ENCODE data around the gene PHYHIPL.

Gene PHYHIPL

GRCh38 chr10:59176241-59177030 is at the start of gene PHYHIPL:
Gene PHYHIPL, plus strand, starts transcription at chr10:59176643. Its CDS starts 211 bp downstream, at chr10:59176854.
- CTCF ChIA-PET: no interaction called here
- POLR2A ChIA-PET: no interaction called here
- TF ChIP-seq PKNOX1 (IDR thresholded peaks at IDR 0.05) (no peak), BHLHE40 (IDR thresholded peaks at IDR 0.05; ENCODE audit: borderline replicate concordance) (no peak), TARDBP (IDR thresholded peaks at IDR 0.05) (no peak), L3MBTL2 (conservative IDR thresholded peaks at IDR 0.05) (peak; percentile 82), LEF1 (IDR thresholded peaks at IDR 0.05; ENCODE audit: borderline replicate concordance) (no peak), FOXA1 (IDR thresholded peaks at IDR 0.05) (no peak), CTBP1 (IDR thresholded peaks at IDR 0.05; ENCODE audit: borderline replicate concordance) (no peak), SP1 (IDR thresholded peaks at IDR 0.05) (no peak)
- DNase-seq (ENCODE audit: extremely low spot score): peak; percentile 41

DNA sequence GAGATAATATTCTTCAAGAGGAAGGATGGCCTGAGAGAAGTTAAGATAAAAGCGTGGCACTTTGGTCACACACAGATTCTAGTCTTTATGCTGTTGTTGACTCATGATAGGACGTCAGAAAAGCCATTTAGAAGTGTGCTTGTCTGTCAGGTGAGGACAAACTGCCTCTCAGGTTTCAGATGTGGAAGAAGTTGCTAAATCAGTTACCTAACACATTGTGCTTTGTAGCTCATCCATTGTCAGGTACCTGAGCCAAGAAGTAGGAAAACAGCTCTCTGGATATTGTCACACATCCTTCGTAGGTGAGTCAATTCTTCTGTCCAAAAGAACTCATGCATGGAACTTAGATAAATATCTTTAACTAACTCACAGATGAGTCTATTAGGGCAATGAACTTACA is 49.5 kb upstream of the PHYHIPL start:
- no peak for DNase-seq (ENCODE audit: extremely low spot score)
- TF ChIP-seq HDGF (IDR thresholded peaks at IDR 0.05; ENCODE audit: borderline replicate concordance): no peak
- TF ChIP-seq L3MBTL2 (conservative IDR thresholded peaks at IDR 0.05): no peak
- TF ChIP-seq ZNF384 (IDR thresholded peaks at IDR 0.05): no peak
- no peak for TF ChIP-seq ARNT (IDR thresholded peaks at IDR 0.05)
- TF ChIP-seq LEF1 (IDR thresholded peaks at IDR 0.05; ENCODE audit: borderline replicate concordance): no peak
- TF ChIP-seq TARDBP (IDR thresholded peaks at IDR 0.05): no peak
- ChIA-PET POLR2A (no interaction called here), CTCF (no interaction called here)

GRCh38 chr10:59127991-59128390 is 48.5 kb upstream of the PHYHIPL start:
- POLR2A ChIA-PET: no interaction called here
- no peak for DNase-seq (ENCODE audit: extremely low spot score)
- TF ChIP-seq NFRKB (IDR thresholded peaks at IDR 0.05) (no peak), FOXM1 (IDR thresholded peaks at IDR 0.05; ENCODE audit: borderline replicate concordance) (no peak), L3MBTL2 (conservative IDR thresholded peaks at IDR 0.05) (no peak), ELF4 (IDR thresholded peaks at IDR 0.05) (no peak), PKNOX1 (IDR thresholded peaks at IDR 0.05) (no peak), TARDBP (IDR thresholded peaks at IDR 0.05) (no peak), BHLHE40 (IDR thresholded peaks at IDR 0.05; ENCODE audit: borderline replicate concordance) (no peak), LEF1 (IDR thresholded peaks at IDR 0.05; ENCODE audit: borderline replicate concordance) (no peak), FOXA1 (IDR thresholded peaks at IDR 0.05) (no peak), HDGF (IDR thresholded peaks at IDR 0.05; ENCODE audit: borderline replicate concordance) (no peak), CTBP1 (IDR thresholded peaks at IDR 0.05; ENCODE audit: borderline replicate concordance) (no peak), FOXK2 (IDR thresholded peaks at IDR 0.05) (no peak), SP1 (IDR thresholded peaks at IDR 0.05) (no peak), ARNT (IDR thresholded peaks at IDR 0.05) (no peak), ZNF384 (IDR thresholded peaks at IDR 0.05) (no peak), SUZ12 (IDR thresholded peaks at IDR 0.05) (no peak)
- CTCF ChIA-PET: no interaction called here

DNA sequence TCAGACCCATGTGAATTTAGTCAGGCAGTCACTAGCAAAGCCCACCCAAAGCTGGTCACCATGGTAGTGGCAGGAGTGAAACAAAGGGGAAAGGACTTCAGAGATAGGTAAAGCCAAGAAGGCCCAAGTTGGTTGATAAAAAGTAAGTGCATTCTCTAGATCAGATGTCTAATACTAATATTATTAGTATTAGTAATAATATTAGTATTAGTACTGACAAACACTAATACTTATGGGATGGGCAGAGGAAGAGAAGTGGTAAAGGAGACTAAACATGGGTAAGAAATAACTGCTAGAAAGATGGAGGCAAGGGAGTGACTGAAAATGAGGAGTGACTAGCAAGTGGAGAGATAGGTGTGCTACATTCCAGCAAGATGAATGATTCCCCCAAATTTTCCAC is 46.6 kb upstream of the PHYHIPL start:
- ChIA-PET CTCF (no interaction called here), POLR2A (no interaction called here)
- no peak for DNase-seq (ENCODE audit: extremely low spot score)
- TF ChIP-seq CTBP1 (IDR thresholded peaks at IDR 0.05; ENCODE audit: borderline replicate concordance) (no peak), FOXM1 (IDR thresholded peaks at IDR 0.05; ENCODE audit: borderline replicate concordance) (no peak), NFRKB (IDR thresholded peaks at IDR 0.05) (no peak), ELF4 (IDR thresholded peaks at IDR 0.05) (no peak), FOXK2 (IDR thresholded peaks at IDR 0.05) (no peak), ZNF384 (IDR thresholded peaks at IDR 0.05) (no peak), HDGF (IDR thresholded peaks at IDR 0.05; ENCODE audit: borderline replicate concordance) (no peak), SUZ12 (IDR thresholded peaks at IDR 0.05) (no peak), BHLHE40 (IDR thresholded peaks at IDR 0.05; ENCODE audit: borderline replicate concordance) (no peak), ARNT (IDR thresholded peaks at IDR 0.05) (no peak), LEF1 (IDR thresholded peaks at IDR 0.05; ENCODE audit: borderline replicate concordance) (no peak), TARDBP (IDR thresholded peaks at IDR 0.05) (no peak), L3MBTL2 (conservative IDR thresholded peaks at IDR 0.05) (no peak), FOXA1 (IDR thresholded peaks at IDR 0.05) (no peak), SP1 (IDR thresholded peaks at IDR 0.05) (no peak), PKNOX1 (IDR thresholded peaks at IDR 0.05) (no peak)

- POLR2A ChIA-PET: no interaction called here
- no peak for DNase-seq (ENCODE audit: extremely low spot score)
- TF ChIP-seq FOXM1 (IDR thresholded peaks at IDR 0.05; ENCODE audit: borderline replicate concordance) (no peak), L3MBTL2 (conservative IDR thresholded peaks at IDR 0.05) (no peak), SUZ12 (IDR thresholded peaks at IDR 0.05) (no peak), HDGF (IDR thresholded peaks at IDR 0.05; ENCODE audit: borderline replicate concordance) (no peak), LEF1 (IDR thresholded peaks at IDR 0.05; ENCODE audit: borderline replicate concordance) (no peak), PKNOX1 (IDR thresholded peaks at IDR 0.05) (no peak), FOXA1 (IDR thresholded peaks at IDR 0.05) (no peak), NFRKB (IDR thresholded peaks at IDR 0.05) (no peak), BHLHE40 (IDR thresholded peaks at IDR 0.05; ENCODE audit: borderline replicate concordance) (no peak), ARNT (IDR thresholded peaks at IDR 0.05) (no peak), SP1 (IDR thresholded peaks at IDR 0.05) (no peak), ZNF384 (IDR thresholded peaks at IDR 0.05) (no peak), TARDBP (IDR thresholded peaks at IDR 0.05) (no peak), ELF4 (IDR thresholded peaks at IDR 0.05) (no peak), CTBP1 (IDR thresholded peaks at IDR 0.05; ENCODE audit: borderline replicate concordance) (no peak), FOXK2 (IDR thresholded peaks at IDR 0.05) (no peak)
- CTCF ChIA-PET: no interaction called here
Measured at GRCh38 chr10:59131666-59132065, 44.8 kb upstream of the PHYHIPL start.

Data from HEK293T (cell line).